GM23338 (cell line): ENCODE data around the gene PHACTR2.

Source experiments
- CREB1 ChIP-seq: fragments of 250-450 bp; sonication (Bioruptor Pico); IDR thresholded peaks from 2 replicates; pipeline ENCODE4 v1.5.0; 2020; ENCODE audit warnings: low read depth, mild to moderate bottlenecking, moderate library complexity
- CTCF ChIP-seq, 2 experiments: fragments of 200-600 bp in 1 of 2; sonication (generic) in 1 of 2; conservative IDR thresholded peaks; 2 replicates each; pipeline versions ENCODE4 v1.5.1 to v1.6.1; 2016 to 2017; ENCODE audit warnings: antibody characterized with exemption in 2 of 2, low read depth in 2 of 2, mild to moderate bottlenecking in 2 of 2, moderate library complexity in 1 of 2
- ETS1 ChIP-seq: IDR thresholded peaks from 2 replicates; pipeline ENCODE4 v1.6.1; 2016; ENCODE audit warnings: antibody characterized with exemption
- EZH2 ChIP-seq: fragments of 200-600 bp; sonication (generic); IDR thresholded peaks from one replicate; pipeline ENCODE4 v1.8.0; 2017; ENCODE audit warnings: antibody characterized with exemption, mild to moderate bottlenecking, low read depth; ENCODE audit not compliant: unreplicated experiment
- EZH2phosphoT487 ChIP-seq: fragments of 200-600 bp; sonication (generic); IDR thresholded peaks from one replicate; pipeline ENCODE4 v1.8.1; 2018; ENCODE audit warnings: antibody characterized with exemption; ENCODE audit not compliant: unreplicated experiment
- JUNB ChIP-seq: IDR thresholded peaks from one replicate; pipeline ENCODE4 v1.6.1; 2016; ENCODE audit warnings: antibody characterized with exemption; ENCODE audit not compliant: unreplicated experiment
- POLR2AphosphoS5 ChIP-seq: IDR thresholded peaks from 2 replicates; pipeline ENCODE4 v1.6.1; 2016; ENCODE audit warnings: antibody characterized with exemption, low read depth
- REST ChIP-seq: IDR thresholded peaks from one replicate; pipeline ENCODE4 v1.6.1; 2018; ENCODE audit warnings: antibody characterized with exemption; ENCODE audit not compliant: unreplicated experiment

- no peak for TF ChIP-seq CTCF (conservative IDR thresholded peaks at IDR 0.05; ENCODE audit: low read depth in 2 of 2)
- no peak for TF ChIP-seq EZH2phosphoT487
- TF ChIP-seq POLR2AphosphoS5, result no peak
- no peak for TF ChIP-seq ETS1
- TF ChIP-seq EZH2, result no peak
- no peak for TF ChIP-seq CREB1 (CRISPR knock-in tag)
- no peak for TF ChIP-seq REST
- TF ChIP-seq JUNB, result no peak
Observed at GRCh38 chr6:143732536-143732935, 54.8 kb downstream of the PHACTR2 start.
